GM12878 (cell line): ENCODE measurements around the gene R3HDM2. TPM values are rescaled to one million over a fixed set of nuclear protein-coding genes. Genes with fewer than 3 reads are reported as not detected.

Experiments used
- ATAC-seq: fragments of 200-7000 bp; cut with Tn5 transposase; 3 replicates; pipeline ENCODE4 v1.9.1; 2020; ENCODE audit warnings: mild to moderate bottlenecking, moderate library complexity
- BruUV-seq: library from RNA; stranded (reverse); fragments of 400-500 nt; replicated peaks from 2 replicates; lab custom pipeline; 2021; lab: Mats Ljungman, UMichigan
- CTCF ChIA-PET: fragments of 300-600 bp; sonication (Branson Sonifier 250); formaldehyde crosslinking; extraction: SDS; loops from one replicate; lab custom pipeline; 2021; ENCODE audit warnings: inconsistent platforms; lab: Yijun Ruan, JAX
- POLR2A ChIA-PET: fragments of 350-600 bp; formaldehyde crosslinking; extraction: SDS; loops from one replicate; lab custom pipeline; 2021; ENCODE audit warnings: inconsistent platforms; lab: Charles Lee
- RAD21 ChIA-PET: fragments of 300-600 bp; sonication (Branson Sonifier 250); formaldehyde crosslinking; loops from one replicate; lab custom pipeline; 2023; ENCODE audit warnings: antibody characterized with exemption; ENCODE audit not compliant: unreplicated experiment; lab: Charles Lee
- SMC1A ChIA-PET: fragments of 300-600 bp; sonication (Branson Sonifier 250); formaldehyde crosslinking; loops from one replicate; lab custom pipeline; 2023; ENCODE audit not compliant: unreplicated experiment, uncharacterized antibody; lab: Charles Lee
- DNase-seq: peaks from one replicate; pipeline ENCODE4 v3.0.0-alpha.2; 2011; ENCODE audit warnings: low read depth, low spot score
- FAIRE-seq: peaks from 3 replicates; lab custom pipeline; 2011; peaks lifted over from hg19 to GRCh38; lab: Jason Lieb, UNC
- H2AFZ ChIP-seq: 2 replicates; pipeline ENCODE4 v1.6.0; 2011; ENCODE audit warnings: low read depth, low read length, control low read depth; ENCODE audit not compliant: control insufficient read depth
- H3K27ac ChIP-seq: 2 replicates; pipeline ENCODE4 v1.5.1; 2011; ENCODE audit warnings: control low read depth; ENCODE audit not compliant: control insufficient read depth, insufficient read depth
- H3K27me3 ChIP-seq, 2 experiments: replicated peaks in 1 of 2; 2 replicates each; pipeline versions ENCODE4 v1.6.0 to v1.6.1; 2011; ENCODE audit warnings: low read length in 1 of 2; ENCODE audit not compliant: control insufficient read depth in 2 of 2, insufficient read depth in 2 of 2
- H3K36me3 ChIP-seq, 2 experiments: 2 replicates each; pipeline ENCODE4 v1.5.1; 2011; ENCODE audit warnings: low read length in 1 of 2; ENCODE audit not compliant: control insufficient read depth in 2 of 2, insufficient read depth in 2 of 2
- H3K4me1 ChIP-seq: 2 replicates; pipeline ENCODE4 v1.6.1; 2011; ENCODE audit warnings: mild to moderate bottlenecking, low read length, moderate library complexity, mixed read lengths; ENCODE audit not compliant: control insufficient read depth, insufficient read depth
- H3K4me2 ChIP-seq: 2 replicates; pipeline ENCODE4 v1.6.0; 2011; ENCODE audit warnings: control low read depth; ENCODE audit not compliant: control insufficient read depth, insufficient read depth
- H3K4me3 ChIP-seq: fragments of 200-600 bp; sonication (generic); 2 replicates; pipeline ENCODE4 v1.5.1; 2016
- H3K79me2 ChIP-seq: 2 replicates; pipeline ENCODE4 v1.6.0; 2011; ENCODE audit warnings: low read length; ENCODE audit not compliant: control insufficient read depth, insufficient read depth
- H3K9ac ChIP-seq: 2 replicates; pipeline ENCODE4 v1.8.0; 2011; ENCODE audit warnings: low read length, control low read depth, mixed read lengths; ENCODE audit not compliant: control insufficient read depth, insufficient read depth
- H3K9me3 ChIP-seq: replicated peaks from 3 replicates; pipeline ENCODE4 v1.5.1; 2011; ENCODE audit warnings: mild to moderate bottlenecking, low read length; ENCODE audit not compliant: control insufficient read depth, insufficient read depth
- H4K20me1 ChIP-seq: 2 replicates; pipeline ENCODE4 v1.6.0; 2011; ENCODE audit not compliant: control insufficient read depth, insufficient read depth
- BCL11A ChIP-seq: IDR thresholded peaks from 2 replicates; pipeline ENCODE4 v1.6.1; 2011; ENCODE audit warnings: low read depth, low read length
- BHLHE40 ChIP-seq, 2 experiments: fragments of 450-650 bp in 1 of 2; IDR thresholded peaks; 2 replicates each; pipeline ENCODE4 v1.6.1; 2011 to 2017; ENCODE audit warnings: low read depth in 2 of 2, borderline replicate concordance in 1 of 2, improper control_type of control experiment in 1 of 2, low read length in 1 of 2, mild to moderate bottlenecking in 1 of 2
- CEBPB ChIP-seq, 2 experiments: fragments of 150-350 bp in 1 of 2; IDR thresholded peaks; 2 replicates each; pipeline ENCODE4 v1.6.1; 2012 to 2014; ENCODE audit warnings: low read depth in 2 of 2, low read length in 2 of 2, borderline replicate concordance in 1 of 2, inconsistent platforms in 1 of 2
- CREB1 ChIP-seq: IDR thresholded peaks from 2 replicates; pipeline ENCODE4 v1.6.1; 2012; ENCODE audit warnings: low read depth, mild to moderate bottlenecking, inconsistent platforms
- EED ChIP-seq: sonication (generic); IDR thresholded peaks from 2 replicates; pipeline ENCODE4 v1.6.1; 2016; ENCODE audit warnings: antibody characterized with exemption, low read depth
- HDAC2 ChIP-seq: fragments of 200-600 bp; sonication (generic); IDR thresholded peaks from 2 replicates; pipeline ENCODE4 v1.6.1; 2017
- KDM1A ChIP-seq: fragments of 200-600 bp; sonication (generic); IDR thresholded peaks from 2 replicates; pipeline ENCODE4 v1.6.1; 2016; ENCODE audit warnings: borderline replicate concordance
- NBN ChIP-seq: fragments of 450-650 bp; IDR thresholded peaks from 2 replicates; pipeline ENCODE4 v1.6.1; 2016
- NRF1 ChIP-seq: conservative IDR thresholded peaks from 2 replicates; pipeline ENCODE4 v1.6.1; 2011; ENCODE audit warnings: mild to moderate bottlenecking, low read depth, low read length, improper control_type of control experiment
- PAX5 ChIP-seq: IDR thresholded peaks from 2 replicates; pipeline ENCODE4 v1.6.1; 2011; ENCODE audit warnings: low read depth, low read length, borderline replicate concordance
- RAD21 ChIP-seq: IDR thresholded peaks from 2 replicates; pipeline ENCODE4 v1.6.1; 2011; ENCODE audit warnings: mild to moderate bottlenecking, low read depth, low read length, moderate library complexity; ENCODE audit not compliant: insufficient read depth
- RB1 ChIP-seq: fragments of 450-650 bp; formaldehyde crosslinking; IDR thresholded peaks from 2 replicates; pipeline ENCODE4 v1.6.1; 2017; ENCODE audit warnings: mild to moderate bottlenecking, borderline replicate concordance
- RBBP5 ChIP-seq: fragments of 200-600 bp; sonication (generic); conservative IDR thresholded peaks from 2 replicates; pipeline ENCODE4 v1.6.1; 2016
- SMAD5 ChIP-seq: IDR thresholded peaks from 2 replicates; pipeline ENCODE4 v1.6.1; 2016; ENCODE audit warnings: antibody characterized with exemption, low read depth
- SMC3 ChIP-seq: IDR thresholded peaks from 2 replicates; pipeline ENCODE4 v1.6.1; 2011; ENCODE audit warnings: low read length, improper control_type of control experiment, borderline replicate concordance
- SP1 ChIP-seq: IDR thresholded peaks from one replicate; pipeline ENCODE4 v1.6.1; 2011; ENCODE audit warnings: low read depth, low read length
- TCF12 ChIP-seq: IDR thresholded peaks from 2 replicates; pipeline ENCODE4 v1.6.1; 2011; ENCODE audit warnings: low read depth, mild to moderate bottlenecking, low read length
- TCF3 ChIP-seq: IDR thresholded peaks from 2 replicates; pipeline ENCODE4 v1.6.1; 2012; ENCODE audit warnings: low read depth, mild to moderate bottlenecking, low read length, borderline replicate concordance; ENCODE audit not compliant: insufficient read depth
- YY1 ChIP-seq: IDR thresholded peaks from 2 replicates; pipeline ENCODE4 v1.6.1; 2011; ENCODE audit warnings: low read depth, mild to moderate bottlenecking, low read length
- ZNF24 ChIP-seq: fragments of 450-650 bp; IDR thresholded peaks from 2 replicates; pipeline ENCODE4 v1.6.1; 2017; ENCODE audit warnings: antibody characterized with exemption, mild to moderate bottlenecking
- WGBS: methylation state at CpG from one replicate; pipeline ENCODE4 v1.1.6; 2016; ENCODE audit warnings: low lambda C conversion rate; ENCODE audit not compliant: insufficient replicate concordance, insufficient coverage; ENCODE audit errors: missing lambda C conversion rate; 5-methylcytosine and 5-hydroxymethylcytosine counted together
- in situ Hi-C: fragments of 300-500 bp; cut with MboI; formaldehyde crosslinking; loops from 9 replicates; pipeline ENCODE4 v1.14.3; 2018; ENCODE audit warnings: mixed read lengths
- intact Hi-C: fragments of 100-400 bp; cut with micrococcal nuclease; formaldehyde crosslinking; loops from one replicate; pipeline ENCODE4 v1.14.2; 2022; ENCODE audit not compliant: unreplicated experiment
- polyA plus RNA-seq, 11 experiments: library from polyadenylated mRNA; depleted of rRNA in 4 of 11; unstranded in 6 of 11; stranded (reverse) in 5 of 11; fragments of >200 nt; fragmentation: Nextera tagmentation in 4 of 11; fragmentation: Illumina TruSeq in 1 of 11; extraction: Ambion mirVana in 4 of 11; extraction: Trizol in 1 of 11; gene quantifications; 1 replicate in 1 of 11; 2 replicates in 10 of 11; pipeline versions ENCODE4 v1.2.1 to v1.2.3, GENCODE V29; 2011 to 2016; ENCODE audit warnings: inconsistent platforms in 2 of 11, missing spikeins in 2 of 11, low read depth in 1 of 11
- total RNA-seq, 4 experiments: library from RNA; depleted of rRNA in 3 of 4; stranded (reverse); fragments of >200 nt in 3 of 4; fragmentation: Illumina TruSeq in 1 of 4; extraction: Trizol in 1 of 4; gene quantifications; 2 replicates each; pipeline versions ENCODE4 v1.2.1 to v1.2.3, GENCODE V29; 2013 to 2021
- TF ChIP-seq, protein P1 (sequence below): IDR thresholded peaks from 2 replicates; pipeline ENCODE4 v1.6.1; 2012; ENCODE audit warnings: low read depth, low read length, improper control_type of control experiment
- TF ChIP-seq, protein P2 (sequence below): IDR thresholded peaks from 2 replicates; pipeline ENCODE4 v1.6.1; 2012; ENCODE audit warnings: low read depth, low read length, improper control_type of control experiment

R3HDM2 gene
- total and polyA plus RNA-seq, 10 of the 15 experiments (the other 5 are each of a cell fraction or from before 2014, with no cell fraction given): 4.6 to 26.1 (median 11.2) TPM

DNA sequence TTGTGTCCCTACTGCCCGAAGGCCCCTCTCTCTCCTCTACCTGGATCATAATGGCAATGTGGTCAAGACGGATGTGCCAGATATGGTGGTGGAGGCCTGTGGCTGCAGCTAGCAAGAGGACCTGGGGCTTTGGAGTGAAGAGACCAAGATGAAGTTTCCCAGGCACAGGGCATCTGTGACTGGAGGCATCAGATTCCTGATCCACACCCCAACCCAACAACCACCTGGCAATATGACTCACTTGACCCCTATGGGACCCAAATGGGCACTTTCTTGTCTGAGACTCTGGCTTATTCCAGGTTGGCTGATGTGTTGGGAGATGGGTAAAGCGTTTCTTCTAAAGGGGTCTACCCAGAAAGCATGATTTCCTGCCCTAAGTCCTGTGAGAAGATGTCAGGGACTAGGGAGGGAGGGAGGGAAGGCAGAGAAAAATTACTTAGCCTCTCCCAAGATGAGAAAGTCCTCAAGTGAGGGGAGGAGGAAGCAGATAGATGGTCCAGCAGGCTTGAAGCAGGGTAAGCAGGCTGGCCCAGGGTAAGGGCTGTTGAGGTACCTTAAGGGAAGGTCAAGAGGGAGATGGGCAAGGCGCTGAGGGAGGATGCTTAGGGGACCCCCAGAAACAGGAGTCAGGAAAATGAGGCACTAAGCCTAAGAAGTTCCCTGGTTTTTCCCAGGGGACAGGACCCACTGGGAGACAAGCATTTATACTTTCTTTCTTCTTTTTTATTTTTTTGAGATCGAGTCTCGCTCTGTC is 26.1 kb upstream of the R3HDM2 start (continued):
- TF ChIP-seq SP1: no peak
- TF ChIP-seq BCL11A: no peak
- TF ChIP-seq, all 136 proteins: peak for 0

DNA sequence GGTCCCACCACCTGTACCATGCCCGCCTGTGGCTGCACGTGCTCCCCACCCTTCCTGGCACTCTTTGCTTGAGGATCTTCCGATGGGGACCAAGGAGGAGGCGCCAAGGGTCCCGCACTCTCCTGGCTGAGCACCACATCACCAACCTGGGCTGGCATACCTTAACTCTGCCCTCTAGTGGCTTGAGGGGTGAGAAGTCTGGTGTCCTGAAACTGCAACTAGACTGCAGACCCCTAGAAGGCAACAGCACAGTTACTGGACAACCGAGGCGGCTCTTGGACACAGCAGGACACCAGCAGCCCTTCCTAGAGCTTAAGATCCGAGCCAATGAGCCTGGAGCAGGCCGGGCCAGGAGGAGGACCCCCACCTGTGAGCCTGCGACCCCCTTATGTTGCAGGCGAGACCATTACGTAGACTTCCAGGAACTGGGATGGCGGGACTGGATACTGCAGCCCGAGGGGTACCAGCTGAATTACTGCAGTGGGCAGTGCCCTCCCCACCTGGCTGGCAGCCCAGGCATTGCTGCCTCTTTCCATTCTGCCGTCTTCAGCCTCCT is 25.4 kb upstream of the R3HDM2 start:
- in situ Hi-C loops: loop anchor here (5.0 to 10.0 kb wide), 2 partner anchors 141 to 194 kb away; no protein-coding TSS in a partner anchor
- Histone ChIP-seq H3K4me1 (peaks cover 21% of the 10 kb centered on the region), H3K4me3 (no peak overlapping the region), H3K27me3 (0 out of 4 replicates have a peak, but pooled peaks cover 0 to 4% of the 10 kb centered on the region in 2 experiments), H3K4me2 (peak overlapping the region; percentile 75), H3K9me3 (no peaks in the 10 kb centered on the region), H4K20me1 (0 out of 2 replicates have a peak, but pooled peaks cover 2% of the 10 kb centered on the region), H3K79me2 (no peaks in the 10 kb centered on the region), H3K27ac (no peak overlapping the region), H2AFZ (peak overlapping the region; percentile 89), H3K36me3 (no peaks in the 10 kb centered on the region), H3K9ac (peak overlapping the region; percentile 40; the same call in 1 of the 2 replicates)
- ChIA-PET POLR2A (interaction anchor here (0.5 to 6.1 kb wide), 10 partner anchors 11 to 205 kb away, joined by 3 to 29 read pairs (median 6); partner anchors contain the start of gene STAC3), RAD21 (interaction anchor here (0.9 to 6.8 kb wide), 13 partner anchors 6 to 243 kb away, joined by 3 to 224 read pairs (median 10); partner anchors contain the start of gene STAC3), SMC1A (interaction anchor here (0.6 to 7.6 kb wide), 19 partner anchors 14 to 214 kb away, joined by 3 to 226 read pairs (median 3); partner anchors contain the start of genes DDIT3 and INHBC), CTCF (interaction anchor here (0.6 to 11.0 kb wide), 35 partner anchors 12 to 1096 kb away, joined by 3 to 540 read pairs (median 5); partner anchors contain the start of genes ARHGAP9, DDIT3, INHBC and PIP4K2C)
- 33% methylated on average over 15 of the region's 15 CpGs for WGBS
- ATAC-seq: peak; percentile 55
- intact Hi-C loops: loop anchor here (5.0 kb wide), 1 partner anchor 166 kb away; no protein-coding TSS in a partner anchor
- BruUV-seq: no TSS peak
- DNase-seq: no peak
- FAIRE-seq: peak; percentile 87
- TF ChIP-seq, protein P1, sequence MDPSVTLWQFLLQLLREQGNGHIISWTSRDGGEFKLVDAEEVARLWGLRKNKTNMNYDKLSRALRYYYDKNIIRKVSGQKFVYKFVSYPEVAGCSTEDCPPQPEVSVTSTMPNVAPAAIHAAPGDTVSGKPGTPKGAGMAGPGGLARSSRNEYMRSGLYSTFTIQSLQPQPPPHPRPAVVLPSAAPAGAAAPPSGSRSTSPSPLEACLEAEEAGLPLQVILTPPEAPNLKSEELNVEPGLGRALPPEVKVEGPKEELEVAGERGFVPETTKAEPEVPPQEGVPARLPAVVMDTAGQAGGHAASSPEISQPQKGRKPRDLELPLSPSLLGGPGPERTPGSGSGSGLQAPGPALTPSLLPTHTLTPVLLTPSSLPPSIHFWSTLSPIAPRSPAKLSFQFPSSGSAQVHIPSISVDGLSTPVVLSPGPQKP: no peak
- no peak for TF ChIP-seq KDM1A
- no peak for TF ChIP-seq NRF1
- peak; percentile 47 for TF ChIP-seq RAD21
- TF ChIP-seq TCF3: no peak
- peak; percentile 54; the same call in 1 of the 2 replicates for TF ChIP-seq SMC3
- no peak for TF ChIP-seq SMAD5
- TF ChIP-seq EED: no peak
- no peak for TF ChIP-seq RBBP5
- TF ChIP-seq NBN: 0 out of 2 replicates have a peak, but pooled peaks have one; percentile 48
- TF ChIP-seq RB1: peak; percentile 33; the same call in 1 of the 2 replicates
- TF ChIP-seq, protein P2, sequence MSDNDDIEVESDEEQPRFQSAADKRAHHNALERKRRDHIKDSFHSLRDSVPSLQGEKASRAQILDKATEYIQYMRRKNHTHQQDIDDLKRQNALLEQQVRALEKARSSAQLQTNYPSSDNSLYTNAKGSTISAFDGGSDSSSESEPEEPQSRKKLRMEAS: 0 out of 2 replicates have a peak, but pooled peaks have one; percentile 45
- peak in 1 of 2 experiments; percentile 55; a peak in 1 of 4 replicates for TF ChIP-seq BHLHE40 (IDR thresholded peaks at IDR 0.05; ENCODE audit: borderline replicate concordance in 1 of 2, low read depth in 2 of 2, low read length in 1 of 2)
- no peak for TF ChIP-seq HDAC2
- no peak for TF ChIP-seq PAX5
- TF ChIP-seq TCF12: no peak
- no peak for TF ChIP-seq CREB1
- no peak for TF ChIP-seq CEBPB (IDR thresholded peaks at IDR 0.05; ENCODE audit: borderline replicate concordance in 1 of 2, low read depth in 2 of 2, low read length in 2 of 2)
- no peak for TF ChIP-seq ZNF24
- TF ChIP-seq YY1: 0 out of 2 replicates have a peak, but pooled peaks have one; percentile 6
